Measurements from ENCODE around the gene GPR132.

- TF ChIP-seq CTCF (conservative IDR thresholded peaks at IDR 0.05; ENCODE audit: low read depth in 2 of 2) (no peak), CREB1 (CRISPR knock-in tag; IDR thresholded peaks at IDR 0.05; ENCODE audit: low read depth) (no peak), EZH2 (IDR thresholded peaks at IDR 0.05; ENCODE audit: low read depth, unreplicated experiment) (no peak), EZH2phosphoT487 (IDR thresholded peaks at IDR 0.05; ENCODE audit: unreplicated experiment) (no peak)
Measured at GRCh38 chr14:105082703-105083102, 17.5 kb upstream of the GPR132 start.
